DMS53 treated with DMSO at 0.1 percent for 48 hours (cell line): ENCODE results near the gene SLC10A1.
"Not testable (repeated sequence)": the region's sequence is repeated elsewhere in the genome, so short reads cannot be mapped to it uniquely, and the experiment has no call there.

Experiments used
- DNase-seq: peaks from one replicate; lab custom pipeline; 2025; ENCODE audit not compliant: unreplicated experiment; lab: John Stamatoyannopoulos, UW

The SLC10A1 gene

GRCh38 chr14:69770559-69770958 lies 26.5 kb downstream of the SLC10A1 start:
- no peak for DNase-seq

- no peak for DNase-seq
These were observed 27.4 kb downstream of the SLC10A1 start for GRCh38 chr14:69769623-69770022.

- DNase-seq: no peak
These were observed 28.2 kb downstream of the SLC10A1 start for GRCh38 chr14:69768873-69769272.

- DNase-seq: peak; percentile 60
These were observed 29.6 kb downstream of the SLC10A1 start for GRCh38 chr14:69767369-69767999.

GRCh38 chr14:69766984-69767368 lies 30.1 kb downstream of the SLC10A1 start, which contains the start of gene SRSF5:
Gene SRSF5 (plus strand): TSS chr14:69767142. CDS start chr14:69768157, 1,015 bp downstream.
- peak; percentile 60 for DNase-seq

- DNase-seq: no peak
These were observed 33.1 kb downstream of the SLC10A1 start for GRCh38 chr14:69763761-69764510.

- DNase-seq: no peak
These were observed 36.2 kb downstream of the SLC10A1 start for GRCh38 chr14:69760810-69761209.

- DNase-seq: no peak
These were observed 40.7 kb downstream of the SLC10A1 start for GRCh38 chr14:69756298-69756697.

- DNase-seq: no peak
These were observed 41.3 kb downstream of the SLC10A1 start for GRCh38 chr14:69755784-69756183.

GRCh38 chr14:69755296-69755695 lies 41.7 kb downstream of the SLC10A1 start:
- no peak for DNase-seq

- DNase-seq: no peak
These were observed 42.6 kb downstream of the SLC10A1 start for GRCh38 chr14:69754487-69754886.

GRCh38 chr14:69753860-69754259 lies 43.2 kb downstream of the SLC10A1 start:
- no peak for DNase-seq

GRCh38 chr14:69752773-69753172 lies 44.3 kb downstream of the SLC10A1 start:
- DNase-seq: no peak

GRCh38 chr14:69750495-69750894 lies 46.5 kb downstream of the SLC10A1 start:
- DNase-seq: no peak

GRCh38 chr14:69749956-69750355 lies 47.1 kb downstream of the SLC10A1 start:
- DNase-seq: no peak

- no peak for DNase-seq
These were observed 56.0 kb downstream of the SLC10A1 start for GRCh38 chr14:69741055-69741454.

- DNase-seq: not testable (repeated sequence)
These were observed 60.6 kb downstream of the SLC10A1 start for GRCh38 chr14:69736405-69736804.

GRCh38 chr14:69731919-69732598 lies 65.0 kb downstream of the SLC10A1 start:
- not testable (repeated sequence) for DNase-seq

GRCh38 chr14:69727860-69728259 lies 69.2 kb downstream of the SLC10A1 start:
- DNase-seq: no peak

GRCh38 chr14:69726761-69727511 lies 70.1 kb downstream of the SLC10A1 start:
- peak; percentile 23 for DNase-seq
